Transverse colon (tissue), 4 donors: ENCODE results near the gene GRAMD1B.
A peak's percentile ranks its signal among the peaks of the same experiment; 100 is the strongest.

ENCODE experiments used
- CTCF ChIP-seq, 5 experiments: fragments of 200-600 bp in 3 of 5; fragments of 450-650 bp in 2 of 5; sonication (generic) in 3 of 5; IDR thresholded peaks; 1 replicate in 2 of 5; 2 replicates in 3 of 5; pipeline ENCODE4 v1.5.1; 2016 to 2017; ENCODE audit warnings: antibody characterized with exemption in 5 of 5, inconsistent platforms in 3 of 5, mild to moderate bottlenecking in 2 of 5, moderate library complexity in 1 of 5
- EP300 ChIP-seq: sonication (generic); formaldehyde crosslinking; IDR thresholded peaks from one replicate; pipeline ENCODE4 v1.6.1; 2017; ENCODE audit warnings: antibody characterized with exemption, low read depth
- POLR2A ChIP-seq: fragments of 450-650 bp; IDR thresholded peaks from one replicate; pipeline ENCODE4 v1.6.1; 2016; ENCODE audit warnings: antibody characterized with exemption, mild to moderate bottlenecking, moderate library complexity
- POLR2AphosphoS5 ChIP-seq, 3 donors: sonication (generic); formaldehyde crosslinking; IDR thresholded peaks; one replicate each; pipeline ENCODE4 v1.6.1; 2016; ENCODE audit warnings: antibody characterized with exemption in 3 of 3

GRCh38 chr11:123430721-123431497 is 840 bp downstream of the GRAMD1B start:
- TF ChIP-seq POLR2AphosphoS5 (IDR thresholded peaks at IDR 0.05): peak in 2 of 3 donors; percentile 28 to 59
- peak; percentile 30 for TF ChIP-seq POLR2A
- no peak for TF ChIP-seq CTCF (IDR thresholded peaks at IDR 0.05)
- TF ChIP-seq EP300: no peak
